GM19099 (cell line): Measurements from ENCODE around the gene LENG1.

Experiments
- POLR2A ChIP-seq: IDR thresholded peaks from 3 replicates; pipeline ENCODE4 v1.6.1; 2011; ENCODE audit warnings: low read depth; ENCODE audit not compliant: insufficient read length; ENCODE audit errors: extremely low read depth

Gene LENG1

DNA sequence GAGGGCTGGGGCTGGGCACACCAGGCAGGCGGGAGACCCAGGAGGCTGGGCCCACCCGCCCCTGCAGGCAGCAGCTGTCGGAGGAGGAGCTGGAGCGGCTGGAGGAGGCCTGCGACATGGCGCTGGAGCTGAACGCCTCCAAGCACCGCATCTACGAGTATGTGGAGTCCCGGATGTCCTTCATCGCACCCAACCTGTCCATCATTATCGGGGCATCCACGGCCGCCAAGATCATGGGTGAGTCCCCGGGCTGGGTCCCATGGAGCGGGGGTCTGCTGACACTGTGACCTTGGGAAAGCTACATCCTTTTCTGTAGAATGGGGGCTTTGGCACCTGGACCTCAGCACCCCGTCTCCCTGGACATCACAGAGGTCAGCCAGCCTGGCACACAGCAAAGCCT, 35.8 kb downstream of the LENG1 start:
- no peak for TF ChIP-seq POLR2A

DNA sequence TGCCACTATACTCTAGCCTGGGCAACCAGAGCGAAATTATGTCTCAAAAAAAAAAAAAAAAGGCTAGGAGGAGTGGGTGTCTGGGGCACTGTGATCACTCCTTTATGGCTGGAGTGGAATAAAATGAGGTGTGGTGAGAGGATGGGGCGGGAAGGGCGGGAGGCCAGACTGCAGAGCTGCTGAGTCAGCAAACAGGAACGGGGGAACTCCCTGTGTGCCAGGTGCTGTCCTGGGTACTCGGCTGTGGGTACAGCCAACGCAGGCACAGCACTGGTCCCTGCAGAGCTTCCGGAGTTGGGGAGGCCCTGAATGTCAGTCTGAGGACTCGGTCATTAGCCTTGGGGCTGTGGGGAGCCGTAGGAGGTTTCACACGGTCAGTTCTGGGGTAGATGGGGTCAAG, 38.3 kb downstream of the LENG1 start:
- TF ChIP-seq POLR2A = no peak

- TF ChIP-seq POLR2A = peak; percentile 77
Measured at GRCh38 chr19:54115109-54116063, 44.1 kb downstream of the LENG1 start, which contains the start of the genes PRPF31 and TFPT. TSS of gene PRPF31 (plus strand) at chr19:54115754. CDS start at chr19:54118279, 2,525 bp downstream. TSS of gene TFPT (minus strand) at chr19:54115657. CDS start at chr19:54115269, 388 bp downstream.

GRCh38 chr19:54114340-54115108, 45.0 kb downstream of the LENG1 start:
- peak; percentile 26 for TF ChIP-seq POLR2A

DNA sequence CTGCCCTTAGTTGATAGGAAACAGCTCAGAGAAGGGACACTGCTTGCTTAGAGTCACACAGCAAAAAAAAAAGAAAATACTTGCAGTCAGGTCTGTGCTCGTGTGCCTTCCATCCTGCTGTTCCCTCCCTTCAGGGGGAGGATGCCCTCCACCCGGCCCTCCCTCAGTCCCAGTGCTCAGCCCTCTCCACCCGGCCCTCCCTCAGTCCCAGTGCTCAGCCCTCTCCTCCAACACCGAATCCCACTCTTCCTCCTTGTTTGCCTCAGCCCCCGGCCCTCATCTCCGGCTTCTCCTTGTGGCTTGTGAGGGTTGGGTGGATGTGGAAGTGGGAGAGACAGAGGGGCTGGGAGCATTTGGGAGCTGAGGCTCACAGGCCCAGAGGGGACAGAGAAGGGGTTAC, 49.9 kb downstream of the LENG1 start:
- no peak for TF ChIP-seq POLR2A

- no peak for TF ChIP-seq POLR2A
Measured at GRCh38 chr19:54108496-54108895, 51.0 kb downstream of the LENG1 start.

GRCh38 chr19:54107876-54108490, 51.5 kb downstream of the LENG1 start:
- TF ChIP-seq POLR2A = no peak

GRCh38 chr19:54106716-54107115, 52.8 kb downstream of the LENG1 start:
- TF ChIP-seq POLR2A = no peak

- no peak for TF ChIP-seq POLR2A
Measured at GRCh38 chr19:54105796-54106195, 53.7 kb downstream of the LENG1 start.
